Endothelial cell of umbilical vein (primary cell): ENCODE data around the gene STX16. TPM values are rescaled to one million over a fixed set of nuclear protein-coding genes. Genes with fewer than 3 reads are reported as not detected.
"Not testable (repeated sequence)": the region's sequence is repeated elsewhere in the genome, so short reads cannot be mapped to it uniquely, and the experiment has no call there.

ENCODE experiments used
- BruUV-seq: library from RNA; stranded (reverse); fragments of 400-500 nt; replicated peaks from 2 replicates; lab custom pipeline; 2021; lab: Mats Ljungman, UMichigan
- CTCF ChIA-PET: fragments of 300-600, 350-600 bp; sonication (Branson Sonifier 250); formaldehyde crosslinking; loops from one replicate; lab custom pipeline; 2021; ENCODE audit warnings: antibody characterized with exemption, inconsistent platforms; lab: Charles Lee
- POLR2A ChIA-PET: fragments of 300-600, 350-600 bp; sonication (Branson Sonifier 250); formaldehyde crosslinking; loops from one replicate; lab custom pipeline; 2021; ENCODE audit warnings: antibody characterized with exemption, inconsistent platforms; lab: Charles Lee
- DNase-seq: peaks from one replicate; pipeline ENCODE4 v3.0.0-alpha.2; 2011; ENCODE audit warnings: low read depth, low spot score
- FAIRE-seq: peaks from 2 replicates; lab custom pipeline; 2011; peaks lifted over from hg19 to GRCh38; lab: Jason Lieb, UNC
- H2AFZ ChIP-seq: 2 replicates; pipeline ENCODE4 v1.6.0; 2012; ENCODE audit warnings: low read depth, low read length, control low read depth, inconsistent platforms
- H3K27ac ChIP-seq: 2 replicates; pipeline ENCODE4 v1.5.1; 2011; ENCODE audit warnings: low read depth, mild to moderate bottlenecking, control low read depth, low read length, moderate library complexity; ENCODE audit not compliant: insufficient read depth
- H3K27me3 ChIP-seq, 2 experiments: 2 replicates each; pipeline versions ENCODE4 v1.6.0 to v1.6.1; 2011; ENCODE audit warnings: low read length in 2 of 2, mixed read lengths in 1 of 2; ENCODE audit not compliant: control insufficient read depth in 2 of 2, insufficient read depth in 2 of 2
- H3K36me3 ChIP-seq, 2 experiments: 2 replicates in 1 of 2; 3 replicates in 1 of 2; pipeline ENCODE4 v1.5.1; 2011; ENCODE audit warnings: low read length in 2 of 2, mild to moderate bottlenecking in 1 of 2, moderate library complexity in 1 of 2; ENCODE audit not compliant: control insufficient read depth in 2 of 2, insufficient read depth in 2 of 2; ENCODE audit errors: extremely low read depth in 1 of 2
- H3K4me1 ChIP-seq: 3 replicates; pipeline ENCODE4 v1.5.1; 2011; ENCODE audit warnings: mild to moderate bottlenecking, low read length; ENCODE audit not compliant: control insufficient read depth, insufficient read depth; ENCODE audit errors: extremely low read depth
- H3K4me2 ChIP-seq: 2 replicates; pipeline ENCODE4 v1.6.1; 2011; ENCODE audit warnings: low read length, control low read depth, mixed read lengths; ENCODE audit not compliant: insufficient read depth
- H3K4me3 ChIP-seq, 3 experiments: fragments of 200-600 bp in 1 of 3; sonication (generic), shearing (Covaris generic) in 1 of 3; replicated peaks in 1 of 3; 2 replicates each; pipeline ENCODE4 v1.5.1; 2011 to 2016; ENCODE audit warnings: control low read depth in 3 of 3, low read length in 3 of 3, mild to moderate bottlenecking in 2 of 3, inconsistent platforms in 1 of 3, low read depth in 1 of 3, moderate library complexity in 1 of 3; ENCODE audit not compliant: insufficient read depth in 1 of 3
- H3K79me2 ChIP-seq: 2 replicates; pipeline ENCODE4 v1.6.0; 2012; ENCODE audit warnings: low read length, inconsistent platforms; ENCODE audit not compliant: control insufficient read depth, insufficient read depth
- H3K9ac ChIP-seq: replicated peaks from 2 replicates; pipeline ENCODE3; 2011; ENCODE audit warnings: low read length, control low read depth; ENCODE audit not compliant: insufficient read depth; ENCODE audit errors: extremely low read depth
- H3K9me1 ChIP-seq: replicated peaks from 3 replicates; pipeline ENCODE4 v1.6.0; 2011; ENCODE audit warnings: mild to moderate bottlenecking, low read length; ENCODE audit not compliant: control insufficient read depth, insufficient read depth; ENCODE audit errors: extremely low read depth
- H3K9me3 ChIP-seq: replicated peaks from 2 replicates; pipeline ENCODE4 v1.5.1; 2012; ENCODE audit warnings: low read length, inconsistent platforms; ENCODE audit not compliant: control insufficient read depth, insufficient read depth
- H4K20me1 ChIP-seq: replicated peaks from 2 replicates; pipeline ENCODE3; 2011; ENCODE audit warnings: mild to moderate bottlenecking, low read length; ENCODE audit not compliant: control insufficient read depth, insufficient read depth; ENCODE audit errors: extremely low read depth
- dilution Hi-C: fragments of 300-500 bp; cut with MboI; formaldehyde crosslinking; loops from one replicate; pipeline ENCODE4 v1.15.0; 2019; ENCODE audit warnings: low sequenced_read_pairs; ENCODE audit not compliant: extremely low pct_ligation_motif_present
- intact Hi-C: fragments of 100-400 bp; cut with micrococcal nuclease; formaldehyde crosslinking; loops from one replicate; pipeline ENCODE4 v1.10.0; 2022
- polyA plus RNA-seq, 4 experiments: library from polyadenylated mRNA; depleted of rRNA in 3 of 4; stranded (reverse) in 3 of 4; unstranded in 1 of 4; fragments of >200 nt; gene quantifications; 2 replicates each; pipeline versions ENCODE4 v1.2.1 to v1.2.3, GENCODE V29; 2011 to 2012; ENCODE audit warnings: missing spikeins in 1 of 4
- total RNA-seq: library from RNA; stranded (reverse); gene quantifications from 2 replicates; pipeline ENCODE4 v1.2.3, GENCODE V29; 2021

STX16 gene
- total and polyA plus RNA-seq, 2 donors (not counting 3 experiments of a cell fraction or from before 2014, with no cell fraction given), result 43.1 to 63.5 TPM

GRCh38 chr20:58726156-58726555, 75.1 kb downstream of the STX16 start:
- H3K4me1 ChIP-seq, H3K4me2 ChIP-seq, CTCF ChIA-PET, FAIRE-seq, H3K9ac ChIP-seq, H2AFZ ChIP-seq, H3K27ac ChIP-seq, H3K4me3 ChIP-seq, H3K27me3 ChIP-seq, H4K20me1 ChIP-seq, H3K9me3 ChIP-seq, DNase-seq, POLR2A ChIA-PET, dilution Hi-C loops, BruUV-seq, H3K79me2 ChIP-seq, H3K9me1 ChIP-seq, H3K36me3 ChIP-seq: not testable (repeated sequence)
- intact Hi-C loops, result loop anchor here (10.0 kb wide), 2 partner anchors 359 to 499 kb away; no protein-coding TSS in a partner anchor

Other genes with a start within 250 kb of the STX16 start
- gene APCDD1L, start 135.9 kb upstream of the STX16 start, total RNA-seq, result 0.88 and 1.4 TPM in 2 replicates
- 0.13 and 0.17 TPM in 2 replicates for gene APCDD1L, start 135.9 kb upstream of the STX16 start, polyA plus RNA-seq
- gene NPEPL1, start 41.5 kb downstream of the STX16 start, total RNA-seq, result 39.1 and 40.8 TPM in 2 replicates
- 22.5 and 22.6 TPM in 2 replicates for gene NPEPL1, start 41.5 kb downstream of the STX16 start, polyA plus RNA-seq
- gene GNAS-AS1, start 199.6 kb downstream of the STX16 start, total RNA-seq, result 0.58 and 0.74 TPM in 2 replicates
- gene GNAS-AS1, start 199.6 kb downstream of the STX16 start, polyA plus RNA-seq, result 0.11 TPM in 1 of 2 replicates, not detected in the other
- gene GNAS, start 201.4 kb downstream of the STX16 start, total RNA-seq, result 1,141 and 1,217 TPM in 2 replicates
- 1,637 and 1,882 TPM in 2 replicates for gene GNAS, start 201.4 kb downstream of the STX16 start, polyA plus RNA-seq